ENCODE data around the gene ERVMER34-1.
A peak's percentile ranks its signal among the peaks of the same experiment; 100 is the strongest.

Gene ERVMER34-1

GRCh38 chr4:52718123-52718522 lies 33.1 kb downstream of the ERVMER34-1 start:
- DNase-seq (ENCODE audit: low spot score), result no peak

- no peak for DNase-seq (ENCODE audit: low spot score)
Observed at GRCh38 chr4:52716364-52717151, 34.7 kb downstream of the ERVMER34-1 start.

- DNase-seq (ENCODE audit: low spot score), result no peak
Observed at GRCh38 chr4:52715914-52716313, 35.3 kb downstream of the ERVMER34-1 start.

GRCh38 chr4:52715255-52715897 lies 35.8 kb downstream of the ERVMER34-1 start:
- no peak for DNase-seq (ENCODE audit: low spot score)

GRCh38 chr4:52714597-52715254 lies 36.5 kb downstream of the ERVMER34-1 start:
- DNase-seq (ENCODE audit: low spot score), result no peak

- DNase-seq (ENCODE audit: low spot score), result no peak
Observed at GRCh38 chr4:52713456-52713937, 37.7 kb downstream of the ERVMER34-1 start.

- peak; percentile 97 for DNase-seq (ENCODE audit: low spot score)
Observed at GRCh38 chr4:52712251-52713130, 38.7 kb downstream of the ERVMER34-1 start.

- no peak for DNase-seq (ENCODE audit: low spot score)
Observed at GRCh38 chr4:52711834-52712250, 39.4 kb downstream of the ERVMER34-1 start.

GRCh38 chr4:52711272-52711671 lies 40.0 kb downstream of the ERVMER34-1 start:
- DNase-seq (ENCODE audit: low spot score), result no peak

- DNase-seq (ENCODE audit: low spot score), result no peak
Observed at GRCh38 chr4:52709155-52709554, 42.1 kb downstream of the ERVMER34-1 start.

- DNase-seq (ENCODE audit: low spot score), result no peak
Observed at GRCh38 chr4:52704661-52705060, 46.6 kb downstream of the ERVMER34-1 start.

GRCh38 chr4:52704133-52704532 lies 47.1 kb downstream of the ERVMER34-1 start:
- no peak for DNase-seq (ENCODE audit: low spot score)

GRCh38 chr4:52701207-52701606 lies 50.0 kb downstream of the ERVMER34-1 start:
- DNase-seq (ENCODE audit: low spot score), result no peak

- no peak for DNase-seq (ENCODE audit: low spot score)
Observed at GRCh38 chr4:52694936-52695335, 56.3 kb downstream of the ERVMER34-1 start.

GRCh38 chr4:52693492-52693891 lies 57.7 kb downstream of the ERVMER34-1 start:
- no peak for DNase-seq (ENCODE audit: low spot score)
